Kidney capillary endothelial cell (primary cell): ENCODE measurements around the gene COQ2.
A peak's percentile ranks its signal among the peaks of the same experiment; 100 is the strongest.
"Not testable (repeated sequence)": the region's sequence is repeated elsewhere in the genome, so short reads cannot be mapped to it uniquely, and the experiment has no call there.

Experiments
- DNase-seq: peaks from one replicate; pipeline ENCODE4 v3.0.0-alpha.2; 2018; ENCODE audit warnings: low spot score

The COQ2 gene

GRCh38 chr4:83283181-83283580, 1.4 kb downstream of the COQ2 start:
- no peak for DNase-seq

GRCh38 chr4:83282049-83282535, 2.5 kb downstream of the COQ2 start:
- DNase-seq: peak; percentile 69

GRCh38 chr4:83281307-83281706, 3.3 kb downstream of the COQ2 start:
- DNase-seq: no peak

- no peak for DNase-seq
Measured at GRCh38 chr4:83276299-83277040, 8.1 kb downstream of the COQ2 start.

GRCh38 chr4:83273926-83274325, 10.7 kb downstream of the COQ2 start:
- not testable (repeated sequence) for DNase-seq

GRCh38 chr4:83272900-83273299, 11.7 kb downstream of the COQ2 start:
- DNase-seq: no peak

- no peak for DNase-seq
Measured at GRCh38 chr4:83269256-83269655, 15.3 kb downstream of the COQ2 start.

GRCh38 chr4:83268491-83268890, 16.1 kb downstream of the COQ2 start:
- DNase-seq: no peak

GRCh38 chr4:83267830-83268475, 16.6 kb downstream of the COQ2 start:
- no peak for DNase-seq

- DNase-seq: no peak
Measured at GRCh38 chr4:83267121-83267829, 17.3 kb downstream of the COQ2 start.

- DNase-seq: no peak
Measured at GRCh38 chr4:83266689-83267088, 17.9 kb downstream of the COQ2 start.

GRCh38 chr4:83263106-83263505, 21.5 kb downstream of the COQ2 start:
- DNase-seq: no peak

GRCh38 chr4:83262682-83263081, 21.9 kb downstream of the COQ2 start:
- DNase-seq: no peak

- no peak for DNase-seq
Measured at GRCh38 chr4:83261307-83261706, 23.3 kb downstream of the COQ2 start.

GRCh38 chr4:83259586-83259985, 25.0 kb downstream of the COQ2 start:
- DNase-seq: no peak

- no peak for DNase-seq
Measured at GRCh38 chr4:83258461-83258860, 26.1 kb downstream of the COQ2 start.

- no peak for DNase-seq
Measured at GRCh38 chr4:83257811-83258210, 26.8 kb downstream of the COQ2 start.

GRCh38 chr4:83255584-83255983, 29.0 kb downstream of the COQ2 start:
- peak; percentile 86 for DNase-seq

GRCh38 chr4:83252782-83253405, 31.7 kb downstream of the COQ2 start:
- peak; percentile 71 for DNase-seq

- no peak for DNase-seq
Measured at GRCh38 chr4:83251447-83251830, 33.2 kb downstream of the COQ2 start.

- DNase-seq: no peak
Measured at GRCh38 chr4:83250687-83251446, 33.7 kb downstream of the COQ2 start.

GRCh38 chr4:83248486-83248885, 36.1 kb downstream of the COQ2 start:
- no peak for DNase-seq
